ENCODE data around the gene JARID2. TPM values are rescaled to one million over a fixed set of nuclear protein-coding genes. Genes with fewer than 3 reads are reported as not detected.

JARID2 gene
- total RNA-seq, 2 donors from 2014 or later = 9.1 to 10.7 TPM

GRCh38 chr6:15326067-15326614, 80.3 kb downstream of the JARID2 start:
- peaks cover 4% of the 10 kb centered on the region for H3K4me1 ChIP-seq
- TF ChIP-seq, protein P1, sequence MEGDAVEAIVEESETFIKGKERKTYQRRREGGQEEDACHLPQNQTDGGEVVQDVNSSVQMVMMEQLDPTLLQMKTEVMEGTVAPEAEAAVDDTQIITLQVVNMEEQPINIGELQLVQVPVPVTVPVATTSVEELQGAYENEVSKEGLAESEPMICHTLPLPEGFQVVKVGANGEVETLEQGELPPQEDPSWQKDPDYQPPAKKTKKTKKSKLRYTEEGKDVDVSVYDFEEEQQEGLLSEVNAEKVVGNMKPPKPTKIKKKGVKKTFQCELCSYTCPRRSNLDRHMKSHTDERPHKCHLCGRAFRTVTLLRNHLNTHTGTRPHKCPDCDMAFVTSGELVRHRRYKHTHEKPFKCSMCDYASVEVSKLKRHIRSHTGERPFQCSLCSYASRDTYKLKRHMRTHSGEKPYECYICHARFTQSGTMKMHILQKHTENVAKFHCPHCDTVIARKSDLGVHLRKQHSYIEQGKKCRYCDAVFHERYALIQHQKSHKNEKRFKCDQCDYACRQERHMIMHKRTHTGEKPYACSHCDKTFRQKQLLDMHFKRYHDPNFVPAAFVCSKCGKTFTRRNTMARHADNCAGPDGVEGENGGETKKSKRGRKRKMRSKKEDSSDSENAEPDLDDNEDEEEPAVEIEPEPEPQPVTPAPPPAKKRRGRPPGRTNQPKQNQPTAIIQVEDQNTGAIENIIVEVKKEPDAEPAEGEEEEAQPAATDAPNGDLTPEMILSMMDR (IDR thresholded peaks at IDR 0.05) = no peak
- no peak overlapping the region for H3K27ac ChIP-seq
- H3K36me3 ChIP-seq = no peaks in the 10 kb centered on the region
- no peak overlapping the region for H3K9ac ChIP-seq (ENCODE audit: low read depth in 2 of 2, low read length in 2 of 2)
- H3K27me3 ChIP-seq = no peaks in the 10 kb centered on the region
- intact Hi-C loops (cut with DNase I) = no loop called here
- H3K4me3 ChIP-seq = no peak overlapping the region
- no peak for DNase-seq
- no peaks in the 10 kb centered on the region for H3K9me3 ChIP-seq

- no peak overlapping the region for H3K4me3 ChIP-seq
- no peaks in the 10 kb centered on the region for H3K9me3 ChIP-seq
- no peaks in the 10 kb centered on the region for H3K36me3 ChIP-seq
- H3K9ac ChIP-seq (ENCODE audit: low read depth in 2 of 2, low read length in 2 of 2) = no peak overlapping the region
- H3K27ac ChIP-seq = no peak overlapping the region
- peaks cover 4% of the 10 kb centered on the region for H3K4me1 ChIP-seq
- intact Hi-C loops (cut with DNase I) = no loop called here
- DNase-seq = peak; percentile 54
- TF ChIP-seq, protein P1 (IDR thresholded peaks at IDR 0.05) = no peak
- H3K27me3 ChIP-seq = no peaks in the 10 kb centered on the region
Measured at GRCh38 chr6:15327271-15327670, 81.4 kb downstream of the JARID2 start.

GRCh38 chr6:15329197-15329671, 83.4 kb downstream of the JARID2 start:
- Histone ChIP-seq H3K36me3 (no peaks in the 10 kb centered on the region), H3K4me3 (no peak overlapping the region), H3K9me3 (no peaks in the 10 kb centered on the region), H3K27me3 (no peaks in the 10 kb centered on the region), H3K4me1 (no peaks in the 10 kb centered on the region), H3K9ac (ENCODE audit: low read depth in 2 of 2, low read length in 2 of 2) (no peak overlapping the region), H3K27ac (no peak overlapping the region)
- no peak for DNase-seq
- intact Hi-C loops (cut with DNase I) = no loop called here
- TF ChIP-seq, protein P1 (IDR thresholded peaks at IDR 0.05) = no peak

DNA sequence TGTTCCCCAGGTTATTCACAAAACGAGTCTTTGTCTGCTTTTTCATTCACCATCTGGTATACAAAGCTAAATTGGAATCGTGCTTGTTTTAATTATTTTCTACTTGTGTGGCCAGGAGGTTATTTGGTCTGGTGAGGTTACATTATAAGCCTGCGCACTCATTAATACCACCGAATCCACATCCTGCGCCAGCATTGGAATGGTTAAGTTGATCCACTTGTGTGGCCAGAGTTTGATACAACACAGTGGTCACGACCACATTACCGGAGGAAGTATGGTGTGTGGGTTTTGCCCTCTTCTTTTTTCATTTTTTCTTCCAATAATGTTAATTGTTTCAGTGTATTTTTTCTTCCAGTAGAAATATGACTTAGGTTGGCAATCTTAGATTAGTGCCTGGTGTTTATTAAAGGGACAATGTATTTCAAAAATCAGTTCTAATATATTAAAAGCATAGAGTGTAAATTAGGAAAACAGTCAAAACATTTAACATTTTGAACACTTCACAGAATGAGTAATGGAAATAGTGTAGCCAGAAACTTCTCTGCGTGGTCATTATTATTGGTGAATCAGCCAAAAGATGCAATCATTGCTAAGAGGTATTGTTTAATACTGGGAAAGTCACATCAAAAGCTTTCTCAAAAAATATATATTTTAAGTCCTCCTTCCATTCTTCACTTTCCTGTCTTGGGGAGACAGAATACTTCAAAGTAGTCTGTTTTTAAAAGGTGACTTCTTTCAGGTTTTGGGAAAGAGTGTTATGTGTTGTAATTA, 84.5 kb downstream of the JARID2 start:
- no peaks in the 10 kb centered on the region for H3K27me3 ChIP-seq
- H3K36me3 ChIP-seq = no peaks in the 10 kb centered on the region
- TF ChIP-seq, protein P1 (IDR thresholded peaks at IDR 0.05) = no peak
- no peak overlapping the region for H3K27ac ChIP-seq
- intact Hi-C loops (cut with DNase I) = no loop called here
- H3K4me3 ChIP-seq = no peak overlapping the region
- no peaks in the 10 kb centered on the region for H3K4me1 ChIP-seq
- no peak for DNase-seq
- H3K9me3 ChIP-seq = no peaks in the 10 kb centered on the region
- no peak overlapping the region for H3K9ac ChIP-seq (ENCODE audit: low read depth in 2 of 2, low read length in 2 of 2)

DNA sequence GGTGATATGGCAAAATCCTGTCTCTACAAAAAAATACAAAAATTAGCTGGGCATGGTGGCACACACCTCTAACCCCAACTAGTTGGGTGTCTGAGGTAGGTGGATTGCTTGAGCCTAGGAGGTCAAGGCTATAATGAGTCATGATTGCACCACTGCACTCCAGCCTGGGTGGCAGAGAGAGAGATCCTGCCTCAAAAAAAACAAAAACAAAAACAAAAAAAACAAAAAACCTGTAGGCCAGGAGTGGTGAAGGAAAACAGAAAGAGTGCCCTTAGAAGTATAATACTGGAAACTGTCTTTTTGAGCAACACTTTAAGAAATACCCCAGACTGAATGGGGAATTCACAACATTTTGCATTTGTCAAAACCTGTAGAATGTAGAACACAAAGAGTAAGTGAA, 85.3 kb downstream of the JARID2 start:
- H3K9ac ChIP-seq (ENCODE audit: low read depth in 2 of 2, low read length in 2 of 2) = no peak overlapping the region
- H3K27ac ChIP-seq = no peak overlapping the region
- H3K36me3 ChIP-seq = no peaks in the 10 kb centered on the region
- TF ChIP-seq, protein P1 (IDR thresholded peaks at IDR 0.05) = no peak
- DNase-seq = no peak
- intact Hi-C loops (cut with DNase I) = no loop called here
- no peaks in the 10 kb centered on the region for H3K4me1 ChIP-seq
- H3K4me3 ChIP-seq = no peak overlapping the region
- no peaks in the 10 kb centered on the region for H3K27me3 ChIP-seq
- H3K9me3 ChIP-seq = no peaks in the 10 kb centered on the region

All from colonic mucosa (tissue), 4 donors.